HepG2 (cell line): ENCODE data around the gene PRSS8. TPM values are rescaled to one million over a fixed set of nuclear protein-coding genes. Genes with fewer than 3 reads are reported as not detected.

ENCODE experiments used
- BCLAF1 ChIP-seq: fragments of 450-650 bp; IDR thresholded peaks from 2 replicates; pipeline ENCODE4 v1.6.1; 2017; ENCODE audit warnings: mild to moderate bottlenecking
- E2F1 ChIP-seq: sonication (generic); formaldehyde crosslinking; IDR thresholded peaks from 2 replicates; pipeline ENCODE4 v1.5.0; 2020; ENCODE audit warnings: missing genetic modification reagents
- HNRNPLL ChIP-seq: fragments of 200-400 bp; formaldehyde crosslinking; IDR thresholded peaks from 2 replicates; pipeline ENCODE4 v1.6.1; 2017; ENCODE audit warnings: mild to moderate bottlenecking, low read depth, low read length; ENCODE audit not compliant: poor library complexity, severe bottlenecking
- JUN ChIP-seq: sonication (generic); formaldehyde crosslinking; IDR thresholded peaks from 2 replicates; pipeline ENCODE4 v1.4.0; 2020; ENCODE audit warnings: mild to moderate bottlenecking, missing genetic modification reagents
- NFRKB ChIP-seq: fragments of 450-650 bp; IDR thresholded peaks from 2 replicates; pipeline ENCODE4 v1.6.1; 2017
- PAX8 ChIP-seq: sonication (generic); formaldehyde crosslinking; IDR thresholded peaks from 2 replicates; pipeline ENCODE4 v1.8.0; 2022; ENCODE audit warnings: mild to moderate bottlenecking, missing genetic modification reagents, borderline replicate concordance
- PRDM4 ChIP-seq: sonication (generic); formaldehyde crosslinking; IDR thresholded peaks from 2 replicates; pipeline ENCODE4 v1.9.0; 2021; ENCODE audit warnings: missing genetic modification reagents, borderline replicate concordance
- RAD21 ChIP-seq: fragments of 450-650 bp; formaldehyde crosslinking; IDR thresholded peaks from 2 replicates; pipeline ENCODE4 v1.5.0; 2020; ENCODE audit warnings: mild to moderate bottlenecking
- RAD51 ChIP-seq: fragments of 450-650 bp; IDR thresholded peaks from 2 replicates; pipeline ENCODE4 v1.6.1; 2016; ENCODE audit warnings: borderline replicate concordance
- SNAI1 ChIP-seq: sonication (generic); formaldehyde crosslinking; IDR thresholded peaks from 2 replicates; pipeline ENCODE4 v1.5.0; 2020; ENCODE audit warnings: mild to moderate bottlenecking, missing genetic modification reagents, borderline replicate concordance
- SYNCRIP ChIP-seq: fragments of 200-400 bp; formaldehyde crosslinking; IDR thresholded peaks from 2 replicates; pipeline ENCODE4 v1.6.1; 2018; ENCODE audit warnings: mild to moderate bottlenecking, low read depth, low read length; ENCODE audit not compliant: insufficient read depth
- TARDBP ChIP-seq: sonication (generic); formaldehyde crosslinking; IDR thresholded peaks from 2 replicates; pipeline ENCODE4 v1.8.0; 2022; ENCODE audit warnings: mild to moderate bottlenecking, missing genetic modification reagents
- TRIM24 ChIP-seq: sonication (generic); formaldehyde crosslinking; IDR thresholded peaks from 2 replicates; pipeline ENCODE4 v1.8.0; 2022; ENCODE audit warnings: mild to moderate bottlenecking, missing genetic modification reagents
- ZBTB42 ChIP-seq: sonication (generic); formaldehyde crosslinking; IDR thresholded peaks from 2 replicates; pipeline ENCODE4 v1.5.0; 2020; ENCODE audit warnings: mild to moderate bottlenecking, missing genetic modification reagents
- ZKSCAN8 ChIP-seq: IDR thresholded peaks from 2 replicates; pipeline ENCODE4 v1.6.1; 2016; ENCODE audit warnings: borderline replicate concordance, missing genetic modification reagents, missing compliant biosample characterization
- ZNF224 ChIP-seq: sonication (generic); formaldehyde crosslinking; IDR thresholded peaks from 2 replicates; pipeline ENCODE4 v1.5.0; 2020; ENCODE audit warnings: mild to moderate bottlenecking, missing genetic modification reagents
- ZNF253 ChIP-seq: sonication (generic); formaldehyde crosslinking; IDR thresholded peaks from 2 replicates; pipeline ENCODE4 v1.8.0; 2022; ENCODE audit warnings: mild to moderate bottlenecking, missing genetic modification reagents, borderline replicate concordance
- ZNF552 ChIP-seq: sonication (generic); formaldehyde crosslinking; IDR thresholded peaks from 2 replicates; pipeline ENCODE4 v1.9.0; 2022; ENCODE audit warnings: missing genetic modification reagents, mild to moderate bottlenecking, borderline replicate concordance
- ZNF691 ChIP-seq: sonication (generic); formaldehyde crosslinking; IDR thresholded peaks from 2 replicates; pipeline ENCODE4 v1.4.0; 2020; ENCODE audit warnings: missing genetic modification reagents, low read depth, mild to moderate bottlenecking, borderline replicate concordance
- ZNF75D ChIP-seq: sonication (generic); formaldehyde crosslinking; IDR thresholded peaks from 2 replicates; pipeline ENCODE4 v1.8.1; 2023; ENCODE audit warnings: missing genetic modification reagents, mild to moderate bottlenecking, borderline replicate concordance
- ZNF784 ChIP-seq: sonication (generic); formaldehyde crosslinking; IDR thresholded peaks from 2 replicates; pipeline ENCODE4 v1.5.1; 2020; ENCODE audit warnings: missing genetic modification reagents, mild to moderate bottlenecking, borderline replicate concordance
- ZSCAN12 ChIP-seq: sonication (generic); formaldehyde crosslinking; IDR thresholded peaks from 2 replicates; pipeline ENCODE4 v1.9.0; 2021; ENCODE audit warnings: mild to moderate bottlenecking, missing genetic modification reagents
- polyA plus RNA-seq, 8 experiments: library from polyadenylated mRNA; depleted of rRNA in 3 of 8; stranded (reverse) in 7 of 8; unstranded in 1 of 8; fragments of >200 nt; fragmentation: Illumina TruSeq in 4 of 8; extraction: Trizol in 4 of 8; gene quantifications; 2 replicates each; pipeline versions ENCODE4 v1.2.1 to v1.2.3, GENCODE V29; 2011 to 2016; ENCODE audit warnings: low read depth in 4 of 8, missing spikeins in 1 of 8, mixed read lengths in 1 of 8; ENCODE audit not compliant: insufficient read depth in 1 of 8
- total RNA-seq, 5 experiments: library from RNA; depleted of rRNA; stranded (reverse); fragments of >200 nt; fragmentation: Illumina TruSeq; extraction: Trizol; gene quantifications; 2 replicates each; pipeline ENCODE4 v1.2.3, GENCODE V29; 2016; ENCODE audit warnings: low read depth in 1 of 5

Gene PRSS8
- total and polyA plus RNA-seq, 2 of the 13 experiments (the other 11 are each of a cell fraction or from before 2014, with no cell fraction given) = 2.6 to 7.2 TPM

- 0 out of 2 replicates have a peak, but pooled peaks have one; percentile 78 for TF ChIP-seq PRDM4
- TF ChIP-seq PAX8 = peak; percentile 64; the same call in 1 of the 2 replicates
- TF ChIP-seq TARDBP (CRISPR knock-in tag) = peak; percentile 98
- peak; percentile 72; the same call in 1 of the 2 replicates for TF ChIP-seq ZNF784 (CRISPR knock-in tag)
- peak; percentile 81; the same call in 1 of the 2 replicates for TF ChIP-seq ZKSCAN8
- TF ChIP-seq ZNF691 (CRISPR knock-in tag) = peak; percentile 97
- TF ChIP-seq RAD21 (CRISPR knock-in tag) = peak; percentile 87
- peak; percentile 77 for TF ChIP-seq HNRNPLL
- peak; percentile 97 for TF ChIP-seq ZSCAN12 (CRISPR knock-in tag)
- no peak for TF ChIP-seq RAD51
- peak; percentile 71; the same call in 1 of the 2 replicates for TF ChIP-seq ZNF224
- peak; percentile 95; the same call in 1 of the 2 replicates for TF ChIP-seq SNAI1 (CRISPR knock-in tag)
- TF ChIP-seq NFRKB = no peak
- TF ChIP-seq ZNF75D (CRISPR knock-in tag) = no peak
- TF ChIP-seq ZNF253 (CRISPR knock-in tag) = peak; percentile 97
- peak; percentile 92 for TF ChIP-seq ZBTB42 (CRISPR knock-in tag)
- peak; percentile 62; the same call in 1 of the 2 replicates for TF ChIP-seq JUN (CRISPR knock-in tag)
- peak; percentile 95 for TF ChIP-seq ZNF552
- TF ChIP-seq E2F1 (CRISPR knock-in tag) = peak; percentile 74
- TF ChIP-seq SYNCRIP = no peak
- no peak for TF ChIP-seq TRIM24 (CRISPR knock-in tag)
- no peak for TF ChIP-seq BCLAF1
These were observed 29.8 kb downstream of the PRSS8 start (continued) for GRCh38 chr16:31105677-31106213.
